HFFc6 (cell line): Measurements from ENCODE around the gene ZNF800. TPM values are rescaled to one million over a fixed set of nuclear protein-coding genes. Genes with fewer than 3 reads are reported as not detected.

Source experiments
- DNase-seq: peaks from one replicate; pipeline ENCODE4 v3.0.0-alpha.2; 2018
- H3K27ac Mint-ChIP-seq: 2 replicates; pipeline ENCODE4 v1.8.0; 2020; ENCODE audit warnings: mild to moderate bottlenecking, mixed read lengths
- H3K27me3 Mint-ChIP-seq: 2 replicates; pipeline ENCODE4 v1.8.0; 2021; ENCODE audit warnings: mild to moderate bottlenecking, moderate library complexity, mixed read lengths; ENCODE audit not compliant: insufficient read depth
- H3K36me3 Mint-ChIP-seq: 2 replicates; pipeline ENCODE4 v1.8.0; 2021; ENCODE audit warnings: low read depth, mixed read lengths
- H3K4me1 Mint-ChIP-seq: 2 replicates; pipeline ENCODE4 v1.8.0; 2020; ENCODE audit warnings: low read depth, mixed read lengths
- H3K4me3 Mint-ChIP-seq: 2 replicates; pipeline ENCODE4 v1.8.0; 2020; ENCODE audit warnings: mild to moderate bottlenecking, moderate library complexity, mixed read lengths
- H3K9me3 Mint-ChIP-seq: 2 replicates; pipeline ENCODE4 v1.8.0; 2020; ENCODE audit warnings: mild to moderate bottlenecking, mixed read lengths
- CTCF ChIP-seq: fragments of 200-600 bp; sonication (generic); IDR thresholded peaks from 2 replicates; pipeline ENCODE4 v1.5.0; 2021; ENCODE audit warnings: antibody characterized with exemption, mild to moderate bottlenecking
- total RNA-seq, 6 experiments: library from RNA; stranded (reverse); fragmentation: NEBNext Ultra II Directional; extraction: Animal tissue kit (Norgen Biotek cat#: 25700); gene quantifications; 2 replicates in 1 of 6; 3 replicates in 5 of 6; pipeline ENCODE4 v1.2.3, GENCODE V29; 2021

ZNF800 gene
- total RNA-seq, 6 experiments from 2014 or later, result 24.3 to 26.7 (median 25.7) TPM

GRCh38 chr7:127389321-127389720, 3.2 kb downstream of the ZNF800 start:
- H3K4me1 Mint-ChIP-seq, result peaks cover 54% of the 10 kb centered on the region
- H3K4me3 Mint-ChIP-seq, result 0 out of 2 replicates have a peak overlapping the region, but pooled peaks have one; percentile 1
- DNase-seq, result no peak
- H3K27ac Mint-ChIP-seq, result peak overlapping the region; percentile 2; the same call in 1 of the 2 replicates
- no peak for TF ChIP-seq CTCF
- peaks cover 5% of the 10 kb centered on the region for H3K27me3 Mint-ChIP-seq
- peaks cover 43% of the 10 kb centered on the region for H3K36me3 Mint-ChIP-seq
- H3K9me3 Mint-ChIP-seq, result no peaks in the 10 kb centered on the region

GRCh38 chr7:127387974-127388373, 4.5 kb downstream of the ZNF800 start:
- no peak for TF ChIP-seq CTCF
- H3K36me3 Mint-ChIP-seq, result peaks cover 43% of the 10 kb centered on the region
- peaks cover 51% of the 10 kb centered on the region for H3K4me1 Mint-ChIP-seq
- no peaks in the 10 kb centered on the region for H3K9me3 Mint-ChIP-seq
- H3K4me3 Mint-ChIP-seq, result no peak overlapping the region
- no peak for DNase-seq
- H3K27ac Mint-ChIP-seq, result no peak overlapping the region
- no peaks in the 10 kb centered on the region for H3K27me3 Mint-ChIP-seq

- Mint-ChIP-seq H3K27ac (peak overlapping the region; percentile 32; the same call in 1 of the 2 replicates), H3K9me3 (no peaks in the 10 kb centered on the region), H3K4me1 (peaks cover 54% of the 10 kb centered on the region), H3K4me3 (no peak overlapping the region), H3K36me3 (peaks cover 18% of the 10 kb centered on the region), H3K27me3 (no peaks in the 10 kb centered on the region)
- TF ChIP-seq CTCF, result no peak
- DNase-seq, result peak; percentile 19
These were observed 9.2 kb downstream of the ZNF800 start for GRCh38 chr7:127383123-127383835.

- TF ChIP-seq CTCF, result no peak
- H3K27ac Mint-ChIP-seq, result no peak overlapping the region
These were observed 10.0 kb downstream of the ZNF800 start for GRCh38 chr7:127382301-127383085.

GRCh38 chr7:127380479-127380878, 12.0 kb downstream of the ZNF800 start:
- no peaks in the 10 kb centered on the region for H3K27me3 Mint-ChIP-seq
- no peak for DNase-seq
- peaks cover 74% of the 10 kb centered on the region for H3K4me1 Mint-ChIP-seq
- H3K4me3 Mint-ChIP-seq, result no peak overlapping the region
- no peaks in the 10 kb centered on the region for H3K9me3 Mint-ChIP-seq
- no peak overlapping the region for H3K27ac Mint-ChIP-seq
- peaks cover 9% of the 10 kb centered on the region for H3K36me3 Mint-ChIP-seq
- TF ChIP-seq CTCF, result no peak

More at GRCh38 chr7:127382301-127383085, 10.0 kb downstream of the ZNF800 start:
- no peaks in the 10 kb centered on the region for H3K9me3 Mint-ChIP-seq
- H3K36me3 Mint-ChIP-seq, result peaks cover 13% of the 10 kb centered on the region
- peaks cover 57% of the 10 kb centered on the region for H3K4me1 Mint-ChIP-seq
- no peak overlapping the region for H3K4me3 Mint-ChIP-seq
- DNase-seq, result no peak
- no peaks in the 10 kb centered on the region for H3K27me3 Mint-ChIP-seq
